ENCODE data around the gene CHGA. TPM values are rescaled to one million over a fixed set of nuclear protein-coding genes. Genes with fewer than 3 reads are reported as not detected.

The CHGA gene
- total RNA-seq, 1 donor from 2014 or later: not detected

DNA sequence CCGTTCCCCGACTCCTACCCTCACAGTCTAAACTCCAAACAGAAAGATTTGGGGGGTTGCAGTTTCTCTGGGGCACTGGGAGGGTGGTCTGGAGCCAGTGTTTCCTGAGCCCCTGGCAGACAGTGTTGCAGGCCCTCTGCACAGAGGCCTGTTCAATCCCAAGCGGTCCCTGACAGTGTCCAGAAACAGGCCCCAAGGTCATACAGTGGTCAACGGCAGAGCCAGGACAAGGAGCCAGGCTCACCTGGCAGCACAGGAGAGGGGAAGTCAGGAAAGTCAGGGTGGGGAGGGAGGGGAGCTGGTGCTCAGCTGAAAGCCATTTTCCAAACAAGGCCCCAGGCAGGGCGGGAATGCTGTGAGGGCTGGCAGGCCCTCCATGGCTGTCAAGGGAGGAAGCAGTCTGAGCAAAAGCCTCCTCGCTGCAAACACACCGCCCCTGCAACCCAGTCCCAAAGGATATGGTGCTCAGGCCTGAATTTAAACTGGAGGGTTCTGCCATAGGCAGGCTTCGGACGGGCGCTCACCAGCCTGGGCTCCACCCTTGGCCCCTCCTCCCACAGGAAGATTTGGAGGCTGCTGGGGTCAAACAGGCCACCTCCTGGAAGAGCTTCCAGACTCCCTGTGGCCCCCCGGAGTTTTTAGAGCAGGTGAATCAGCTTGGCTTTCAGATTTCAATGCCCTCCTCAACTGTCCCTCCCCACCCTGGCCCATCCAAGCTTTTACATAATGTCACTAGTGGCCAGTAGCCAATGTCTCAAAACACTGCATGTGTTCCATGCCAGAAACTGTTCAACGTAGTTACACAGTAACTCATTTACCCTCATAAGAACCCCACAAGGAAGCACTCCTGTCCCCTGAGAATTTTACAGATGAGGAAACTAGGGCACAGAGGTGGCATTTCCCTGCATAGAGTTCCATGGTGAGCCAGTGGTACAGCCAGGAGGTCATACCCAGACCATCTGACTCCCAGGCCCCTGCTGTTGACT, 41.5 kb downstream of the CHGA start:
- no peak for DNase-seq (ENCODE audit: low read depth)
- no peak for TF ChIP-seq CTCF (IDR thresholded peaks at IDR 0.05; ENCODE audit: insufficient read depth, low read length, poor library complexity, severe bottlenecking)
- Histone ChIP-seq H3K4me3 (ENCODE audit: low read depth, low read length) (no peak overlapping the region), H3K27me3 (ENCODE audit: control insufficient read depth, insufficient read depth, low read length) (no peaks in the 10 kb centered on the region), H3K36me3 (ENCODE audit: control insufficient read depth, insufficient read depth, low read length) (no peaks in the 10 kb centered on the region)

DNA sequence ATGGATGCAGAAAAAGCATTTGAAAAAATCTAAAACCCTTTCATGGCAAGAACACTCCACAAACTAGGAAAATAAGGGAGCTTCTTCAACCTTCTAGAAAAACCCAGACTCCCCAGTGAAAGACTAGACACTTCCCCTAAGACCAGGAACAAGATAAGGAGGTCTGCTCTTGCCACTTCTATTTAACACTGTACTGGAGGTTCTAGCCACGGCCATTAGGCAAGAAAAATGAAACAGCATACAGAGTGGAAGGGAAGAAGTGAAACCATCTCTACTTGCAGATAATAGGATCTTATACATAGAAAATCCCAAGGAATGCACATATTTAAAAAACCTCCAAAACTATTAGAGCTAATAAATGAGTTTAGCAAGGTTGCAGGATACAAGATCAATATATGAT, 42.3 kb downstream of the CHGA start:
- TF ChIP-seq CTCF (IDR thresholded peaks at IDR 0.05; ENCODE audit: insufficient read depth, low read length, poor library complexity, severe bottlenecking): no peak
- no peaks in the 10 kb centered on the region for H3K27me3 ChIP-seq (ENCODE audit: control insufficient read depth, insufficient read depth, low read length)
- H3K4me3 ChIP-seq (ENCODE audit: low read depth, low read length): no peak overlapping the region
- H3K36me3 ChIP-seq (ENCODE audit: control insufficient read depth, insufficient read depth, low read length): no peaks in the 10 kb centered on the region
- no peak for DNase-seq (ENCODE audit: low read depth)

- no peak overlapping the region for H3K4me3 ChIP-seq (ENCODE audit: low read depth, low read length)
- no peaks in the 10 kb centered on the region for H3K36me3 ChIP-seq (ENCODE audit: control insufficient read depth, insufficient read depth, low read length)
These were observed 44.5 kb downstream of the CHGA start for GRCh38 chr14:92967346-92967926.

DNA sequence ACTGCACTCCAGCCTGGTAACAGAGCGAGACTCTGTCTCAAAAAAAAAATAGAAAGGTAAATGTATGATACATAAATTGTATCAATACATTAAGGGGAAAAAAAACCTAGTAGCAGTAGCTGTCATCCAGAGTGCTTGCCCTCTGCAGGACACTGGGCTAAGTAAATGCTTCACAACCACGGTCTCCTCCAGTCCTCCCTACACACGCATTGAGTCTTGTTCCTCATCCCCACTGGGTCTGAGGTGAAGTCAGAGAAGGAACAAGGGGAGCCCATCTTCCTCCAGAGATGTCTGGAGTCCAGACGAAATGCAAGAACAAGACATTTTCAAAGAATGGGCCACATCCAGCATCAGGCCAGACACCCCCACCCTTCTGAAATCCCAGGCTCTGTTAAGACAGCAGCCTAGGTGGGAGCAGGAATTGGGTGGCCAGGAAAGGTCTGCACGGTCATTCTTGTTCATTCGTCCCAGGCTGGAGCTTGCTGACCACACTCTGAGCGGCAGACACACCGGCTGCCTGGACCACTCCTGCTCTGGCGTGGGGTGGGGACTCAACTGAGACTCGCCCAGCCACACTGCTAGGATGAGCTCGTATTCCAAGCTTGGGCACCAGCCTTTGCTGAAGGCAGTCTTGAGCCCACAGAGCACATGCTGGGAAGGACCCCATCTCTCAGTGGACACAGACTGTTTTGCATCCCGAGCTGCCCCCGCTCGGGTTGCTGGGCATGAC, 45.5 kb downstream of the CHGA start:
- TF ChIP-seq CTCF (IDR thresholded peaks at IDR 0.05; ENCODE audit: insufficient read depth, low read length, poor library complexity, severe bottlenecking): no peak
- Histone ChIP-seq H3K4me3 (ENCODE audit: low read depth, low read length) (no peak overlapping the region), H3K27me3 (ENCODE audit: control insufficient read depth, insufficient read depth, low read length) (no peaks in the 10 kb centered on the region), H3K36me3 (ENCODE audit: control insufficient read depth, insufficient read depth, low read length) (no peaks in the 10 kb centered on the region)
- no peak for DNase-seq (ENCODE audit: low read depth)

More at GRCh38 chr14:92967346-92967926, 44.5 kb downstream of the CHGA start:
- DNase-seq (ENCODE audit: low read depth): no peak
- H3K27me3 ChIP-seq (ENCODE audit: control insufficient read depth, insufficient read depth, low read length): no peaks in the 10 kb centered on the region
- TF ChIP-seq CTCF (IDR thresholded peaks at IDR 0.05; ENCODE audit: insufficient read depth, low read length, poor library complexity, severe bottlenecking): no peak

- Histone ChIP-seq H3K36me3 (ENCODE audit: control insufficient read depth, insufficient read depth, low read length) (no peaks in the 10 kb centered on the region), H3K27me3 (ENCODE audit: control insufficient read depth, insufficient read depth, low read length) (no peaks in the 10 kb centered on the region), H3K4me3 (ENCODE audit: low read depth, low read length) (no peak overlapping the region)
- no peak for TF ChIP-seq CTCF (IDR thresholded peaks at IDR 0.05; ENCODE audit: insufficient read depth, low read length, poor library complexity, severe bottlenecking)
- no peak for DNase-seq (ENCODE audit: low read depth)
These were observed 46.5 kb downstream of the CHGA start for GRCh38 chr14:92969430-92969829.
